Measurements from ENCODE around the gene FGF22. TPM values are rescaled to one million over a fixed set of nuclear protein-coding genes. Genes with fewer than 3 reads are reported as not detected.

The FGF22 gene
- total and polyA plus RNA-seq, 10 of the 15 experiments (the other 5 are each of a cell fraction or from before 2014, with no cell fraction given), result 0.05 TPM; not detected in 9

- TF ChIP-seq EGR1 (IDR thresholded peaks at IDR 0.05; ENCODE audit: borderline replicate concordance in 1 of 2, low read depth in 2 of 2, low read length in 2 of 2) (no peak), SP1 (IDR thresholded peaks at IDR 0.05; ENCODE audit: low read depth, low read length) (no peak)
- intact Hi-C loops (cut with micrococcal nuclease; ENCODE audit: unreplicated experiment), result no loop called here
- RAD21 ChIA-PET (ENCODE audit: unreplicated experiment), result no interaction called here
Measured at GRCh38 chr19:642767-643727, 3.4 kb downstream of the FGF22 start.

GRCh38 chr19:643736-644135 is 4.1 kb downstream of the FGF22 start:
- ChIA-PET SMC1A (ENCODE audit: uncharacterized antibody, unreplicated experiment) (no interaction called here), RAD21 (ENCODE audit: unreplicated experiment) (no interaction called here), CTCF (no interaction called here), POLR2A (no interaction called here)
- no peak for FAIRE-seq
- Histone ChIP-seq H3K36me3 (ENCODE audit: control insufficient read depth in 2 of 2, insufficient read depth in 2 of 2, low read length in 1 of 2) (peaks cover 0 to 25% of the 10 kb centered on the region in 2 experiments; a peak in 3 of 4 replicates), H3K79me2 (ENCODE audit: control insufficient read depth, insufficient read depth, low read length) (no peaks in the 10 kb centered on the region), H3K9ac (ENCODE audit: control insufficient read depth, insufficient read depth, low read length) (no peak overlapping the region), H3K27ac (ENCODE audit: control insufficient read depth, insufficient read depth) (no peak overlapping the region), H3K27me3 (replicated peaks in 1 of 2; ENCODE audit: control insufficient read depth in 2 of 2, insufficient read depth in 2 of 2, low read length in 1 of 2) (no peaks in the 10 kb centered on the region), H3K4me1 (ENCODE audit: control insufficient read depth, insufficient read depth, low read length) (peaks cover 6% of the 10 kb centered on the region), H4K20me1 (ENCODE audit: control insufficient read depth, insufficient read depth) (no peaks in the 10 kb centered on the region), H3K4me2 (ENCODE audit: control insufficient read depth, insufficient read depth) (no peak overlapping the region), H2AFZ (ENCODE audit: control insufficient read depth, low read depth, low read length) (no peak overlapping the region), H3K4me3 (no peak overlapping the region), H3K9me3 (replicated peaks; ENCODE audit: control insufficient read depth, insufficient read depth, low read length) (no peaks in the 10 kb centered on the region)
- BruUV-seq (replicated peaks), result no TSS peak
- DNase-seq (ENCODE audit: low read depth, low spot score), result no peak
- TF ChIP-seq MEF2A (IDR thresholded peaks at IDR 0.05; ENCODE audit: insufficient read depth, low read depth, low read length) (no peak), TCF3 (IDR thresholded peaks at IDR 0.05; ENCODE audit: borderline replicate concordance, insufficient read depth, low read depth, low read length) (no peak), SMAD1 (IDR thresholded peaks at IDR 0.05; ENCODE audit: low read depth, partially characterized antibody) (no peak)
- ATAC-seq, result no peak
- in situ Hi-C loops (cut with MboI) (no loop called here), intact Hi-C loops (cut with micrococcal nuclease; ENCODE audit: unreplicated experiment) (no loop called here)
- WGBS (ENCODE audit: insufficient coverage, insufficient replicate concordance, low lambda C conversion rate, missing lambda C conversion rate), result over 99% methylated on average over 16 of the region's 24 CpGs

More at GRCh38 chr19:642767-643727, 3.4 kb downstream of the FGF22 start:
- Histone ChIP-seq H3K9me3 (replicated peaks; ENCODE audit: control insufficient read depth, insufficient read depth, low read length) (no peaks in the 10 kb centered on the region), H4K20me1 (ENCODE audit: control insufficient read depth, insufficient read depth) (no peaks in the 10 kb centered on the region), H3K4me2 (ENCODE audit: control insufficient read depth, insufficient read depth) (no peak overlapping the region), H3K9ac (ENCODE audit: control insufficient read depth, insufficient read depth, low read length) (no peak overlapping the region), H3K79me2 (ENCODE audit: control insufficient read depth, insufficient read depth, low read length) (no peaks in the 10 kb centered on the region), H3K27ac (ENCODE audit: control insufficient read depth, insufficient read depth) (no peak overlapping the region), H3K36me3 (ENCODE audit: control insufficient read depth in 2 of 2, insufficient read depth in 2 of 2, low read length in 1 of 2) (peaks cover 0 to 21% of the 10 kb centered on the region in 2 experiments; a peak in 3 of 4 replicates), H3K4me1 (ENCODE audit: control insufficient read depth, insufficient read depth, low read length) (peaks cover 12% of the 10 kb centered on the region), H2AFZ (ENCODE audit: control insufficient read depth, low read depth, low read length) (no peak overlapping the region), H3K4me3 (no peak overlapping the region), H3K27me3 (replicated peaks in 1 of 2; ENCODE audit: control insufficient read depth in 2 of 2, insufficient read depth in 2 of 2, low read length in 1 of 2) (no peaks in the 10 kb centered on the region)
- BruUV-seq (replicated peaks), result no TSS peak
- ATAC-seq, result no peak
- POLR2A ChIA-PET, result no interaction called here
- in situ Hi-C loops (cut with MboI), result no loop called here
- FAIRE-seq, result no peak
- DNase-seq (ENCODE audit: low read depth, low spot score), result no peak
- CTCF ChIA-PET, result no interaction called here
- WGBS (ENCODE audit: insufficient coverage, insufficient replicate concordance, low lambda C conversion rate, missing lambda C conversion rate), result 65% methylated on average over 59 of the region's 70 CpGs
- SMC1A ChIA-PET (ENCODE audit: uncharacterized antibody, unreplicated experiment), result no interaction called here

Data from GM12878 (cell line).